NCI-H1048 (cell line): ENCODE data around the gene SDK2.

Experiments used
- DNase-seq: peaks from one replicate; lab custom pipeline; 2025; lab: John Stamatoyannopoulos, UW

SDK2 gene

DNA sequence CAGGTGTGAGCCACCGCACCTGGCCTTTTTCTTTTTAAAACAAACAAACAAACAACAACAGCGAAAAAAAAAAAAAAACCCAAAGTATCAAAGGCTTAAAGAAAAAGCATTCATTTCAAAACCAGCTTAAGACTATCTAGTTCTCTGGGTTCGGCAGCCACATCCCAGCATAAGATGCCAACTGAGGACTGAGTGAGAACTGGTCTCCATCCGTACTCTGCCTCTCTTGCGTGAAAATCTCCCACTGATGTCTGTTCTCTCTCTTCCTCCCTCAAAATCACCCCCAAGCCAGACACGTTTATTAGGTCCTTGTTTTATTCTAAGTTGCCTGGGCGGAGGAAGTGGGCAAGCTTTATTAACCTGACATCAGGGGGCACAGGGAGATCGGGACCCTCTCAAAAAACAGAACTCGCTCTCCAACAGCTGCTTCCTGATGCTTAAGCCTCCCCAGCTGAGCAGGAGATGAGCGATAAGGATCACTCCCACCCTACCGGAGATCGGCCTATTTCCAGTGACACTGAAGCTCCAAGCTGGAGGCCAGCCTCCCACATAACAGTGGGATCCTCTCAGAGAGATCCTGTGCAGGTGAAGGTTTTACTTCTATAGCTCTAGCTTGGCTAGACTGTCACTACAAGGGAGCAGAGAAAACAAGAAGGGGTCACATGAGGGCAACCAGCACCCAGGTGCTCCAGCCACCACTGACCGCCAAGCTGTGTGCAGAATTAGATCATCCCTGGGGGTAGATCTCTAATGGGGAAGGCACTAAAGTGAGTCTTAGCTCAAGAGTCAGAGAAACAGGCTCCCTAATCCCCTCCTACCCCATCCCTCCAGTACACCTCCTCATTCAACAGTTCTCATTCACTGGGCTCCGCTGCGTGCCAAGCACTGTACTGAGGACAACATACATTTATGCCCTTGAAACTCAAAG is 346.0 kb downstream of the SDK2 start:
- DNase-seq, result no peak

- DNase-seq, result no peak
These were observed 350.7 kb downstream of the SDK2 start for GRCh38 chr17:73293480-73293911.

- DNase-seq, result no peak
These were observed 351.2 kb downstream of the SDK2 start for GRCh38 chr17:73293031-73293430.

- no peak for DNase-seq
These were observed 352.2 kb downstream of the SDK2 start for GRCh38 chr17:73292031-73292531.

DNA sequence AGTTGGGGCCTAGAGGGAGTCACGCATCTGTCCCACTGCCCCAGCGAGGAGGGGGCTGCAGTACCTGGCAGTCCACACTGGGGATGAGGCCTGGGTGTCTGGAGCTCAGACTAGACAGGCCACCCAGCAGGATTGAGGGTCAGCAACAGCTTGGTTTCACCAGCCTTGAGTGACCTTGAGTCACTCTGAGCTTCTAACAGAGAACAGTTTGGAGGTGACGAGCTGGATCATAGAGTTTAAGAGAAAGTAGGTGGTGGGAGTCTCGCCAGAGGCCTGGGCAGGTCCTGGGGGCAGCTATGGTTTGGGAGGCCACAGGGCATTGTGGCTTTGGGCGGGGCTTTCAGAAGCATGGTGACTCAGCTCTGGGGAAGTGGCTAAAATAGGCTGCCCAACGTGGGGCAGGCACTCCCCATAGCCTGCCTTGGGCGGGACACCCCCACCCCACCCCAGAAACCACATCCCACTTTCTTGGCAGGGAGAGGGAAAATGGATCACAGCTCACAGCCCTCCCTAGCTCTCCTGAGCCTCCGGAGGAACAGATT is 352.9 kb downstream of the SDK2 start:
- DNase-seq, result no peak

- DNase-seq, result no peak
These were observed 353.6 kb downstream of the SDK2 start for GRCh38 chr17:73290399-73291259.

DNA sequence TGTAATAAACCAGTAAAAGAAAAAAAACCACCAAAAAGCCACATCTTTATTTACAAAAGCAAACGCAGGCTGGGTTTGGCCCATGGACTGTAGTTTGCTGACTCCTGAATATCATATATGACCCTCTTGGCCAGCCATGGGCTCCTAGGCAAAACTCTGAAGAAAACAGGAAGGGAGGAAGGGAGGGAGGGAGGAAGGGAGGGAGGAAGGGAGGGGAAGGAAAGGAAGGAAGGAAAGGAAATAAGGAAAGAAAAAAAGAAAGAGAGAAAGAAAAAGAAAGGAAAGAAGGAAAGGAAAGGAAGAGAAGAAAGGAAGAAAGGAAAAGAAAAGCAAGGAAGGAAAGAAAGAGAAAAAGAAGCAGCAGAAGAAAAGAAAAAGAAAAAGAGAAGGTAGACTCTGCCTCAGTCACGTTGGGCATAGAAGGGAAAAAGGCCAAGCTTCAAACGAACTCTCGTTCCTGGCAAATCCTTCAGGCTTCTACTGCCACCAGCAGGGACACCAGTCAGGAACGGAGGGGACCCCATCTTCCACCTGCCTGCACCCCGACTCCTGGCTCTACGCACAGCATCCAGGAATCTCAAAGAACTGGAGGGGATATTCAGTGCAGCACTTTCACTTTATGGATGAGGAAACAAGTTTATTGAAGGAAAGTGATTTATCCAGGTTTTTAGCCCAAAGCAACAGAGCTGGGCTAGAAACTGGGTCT is 354.5 kb downstream of the SDK2 start:
- no peak for DNase-seq

DNA sequence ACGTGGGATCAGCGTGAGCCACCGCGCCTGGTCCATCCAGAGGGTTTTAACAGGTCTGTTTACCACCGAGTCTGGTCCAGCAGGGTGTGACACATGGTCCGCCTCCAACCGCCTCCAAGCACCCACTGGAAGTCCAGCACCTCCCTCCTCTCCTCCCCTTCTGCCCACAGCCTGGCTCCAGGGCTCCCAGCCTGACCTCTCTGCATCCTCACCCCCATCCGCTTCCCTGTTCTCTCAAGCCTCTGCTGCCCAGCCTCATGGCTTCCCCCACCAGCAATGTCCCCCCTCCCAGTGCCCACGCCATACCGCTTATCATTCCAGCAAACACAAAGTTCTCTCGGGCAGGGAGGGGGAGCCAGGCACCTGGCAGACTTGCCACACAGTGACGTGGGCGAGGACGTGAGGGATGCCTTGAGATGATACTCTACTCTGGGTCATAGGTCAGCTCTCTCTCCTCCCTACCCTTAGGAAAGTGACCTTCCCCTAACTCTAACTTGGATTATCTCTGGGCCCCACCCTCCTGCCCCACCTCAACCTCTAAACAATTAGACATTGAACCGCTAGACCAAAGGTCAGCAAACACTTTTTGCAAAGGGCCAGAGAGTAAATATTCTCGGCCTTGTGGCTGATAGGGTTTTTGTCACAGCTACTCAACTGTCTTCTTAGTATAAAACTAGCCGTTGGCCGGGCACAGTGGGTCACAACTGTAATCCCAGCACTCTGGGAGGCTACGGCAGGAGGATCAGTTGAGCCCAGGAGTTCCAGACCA is 355.5 kb downstream of the SDK2 start:
- no peak for DNase-seq

- no peak for DNase-seq
These were observed 357.4 kb downstream of the SDK2 start for GRCh38 chr17:73286863-73287296.

DNA sequence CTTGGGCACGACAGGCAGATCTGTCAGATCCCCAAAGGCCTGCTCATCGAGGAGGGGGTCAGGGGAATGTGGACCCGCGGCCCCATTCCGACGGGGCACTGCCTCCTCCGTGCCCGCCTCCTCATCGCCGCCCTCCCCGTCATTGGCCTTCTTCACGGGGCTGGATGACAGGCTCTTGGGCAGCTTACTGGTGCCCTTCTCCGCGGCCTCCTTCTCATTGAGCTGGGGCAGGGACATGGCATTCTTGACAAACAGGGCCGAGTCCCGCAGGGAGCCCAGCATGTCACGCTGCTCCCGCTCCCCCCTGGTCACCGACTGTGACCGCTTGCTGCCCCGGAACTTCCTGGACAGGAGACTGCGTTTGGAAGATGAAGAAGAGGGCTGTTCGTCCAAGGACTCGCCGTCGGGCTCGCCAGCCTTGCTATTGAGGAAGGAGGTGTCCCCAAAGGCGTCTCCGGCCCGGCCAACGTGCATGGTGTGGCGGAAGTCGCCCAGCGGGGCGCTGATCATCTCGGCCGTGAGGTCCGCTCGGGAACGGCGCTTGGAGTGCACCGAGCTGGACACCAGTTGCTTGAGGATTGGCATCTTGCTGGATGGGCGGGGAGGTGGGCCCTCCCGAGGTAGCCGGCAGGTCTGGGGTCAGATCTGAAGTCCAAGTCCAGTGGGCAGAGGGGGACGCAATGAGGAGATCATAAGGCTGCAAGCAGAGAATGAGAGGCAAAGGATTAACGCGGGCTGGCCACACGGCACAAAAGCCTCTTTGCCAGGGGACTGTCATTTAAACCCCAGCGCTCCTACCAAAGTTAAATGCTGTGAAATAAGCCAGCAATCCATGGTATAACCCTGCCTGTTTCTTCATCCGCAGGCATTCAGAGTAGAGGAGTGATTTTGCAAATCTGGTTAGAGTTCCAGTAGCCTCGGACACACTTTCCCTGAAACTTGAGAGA is 358.1 kb downstream of the SDK2 start:
- no peak for DNase-seq

DNA sequence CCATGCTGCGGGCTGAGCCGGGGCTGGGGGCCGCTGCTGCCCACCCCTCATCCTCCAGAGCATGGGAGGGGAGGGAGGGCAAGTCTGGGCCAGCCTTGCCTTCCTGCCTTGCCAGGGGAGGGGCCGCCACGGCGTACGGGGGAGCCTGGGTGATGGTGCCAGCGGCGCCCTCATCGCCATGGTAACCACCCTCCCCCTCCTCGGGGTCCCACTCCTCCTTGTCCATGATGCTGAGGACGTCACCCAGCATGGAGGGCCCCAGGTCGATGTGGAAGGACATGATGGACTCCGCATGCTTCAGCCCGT is 358.7 kb downstream of the SDK2 start:
- DNase-seq, result no peak

DNA sequence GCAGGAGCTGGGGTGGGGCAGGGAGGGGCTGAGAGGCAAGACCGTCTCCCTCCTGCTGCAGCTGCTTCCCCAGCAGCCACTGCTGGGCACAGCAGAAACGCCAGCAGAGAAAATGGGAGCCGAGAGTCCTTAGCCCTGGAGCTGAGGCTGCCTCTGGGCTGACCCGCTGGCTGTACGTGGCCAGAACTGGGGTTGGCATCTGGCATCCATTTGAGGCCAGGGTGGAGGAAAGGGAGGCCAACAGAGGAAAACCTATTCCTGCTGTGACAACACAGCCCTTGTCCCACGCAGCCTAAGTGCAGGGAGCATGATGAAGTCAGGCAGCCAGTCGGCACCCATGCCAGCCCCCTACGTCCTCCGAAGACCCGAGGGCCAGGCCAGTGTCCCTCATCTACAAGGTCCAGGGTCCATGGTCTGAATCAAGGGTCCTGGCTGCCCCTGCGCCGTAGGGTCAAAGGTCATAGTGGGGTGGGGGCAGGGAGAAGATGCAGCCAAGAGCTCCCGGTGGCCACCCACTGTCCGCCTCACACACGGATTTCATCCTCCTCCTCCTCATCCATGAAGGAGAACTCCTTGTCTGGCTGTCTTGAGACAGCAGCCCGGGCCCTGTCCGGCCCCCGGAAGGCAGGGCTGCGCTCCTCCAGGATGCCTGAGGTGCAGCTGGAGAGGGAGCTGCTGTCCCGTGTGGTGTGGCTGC is 359.2 kb downstream of the SDK2 start:
- DNase-seq, result no peak
